Left colon (tissue), 2 donors: ENCODE data around the gene CCRL2. TPM values are rescaled to one million over a fixed set of nuclear protein-coding genes. Genes with fewer than 3 reads are reported as not detected.

ENCODE experiments used
- ATAC-seq: fragments of 200-7000 bp; cut with Tn5 transposase; one replicate; pipeline ENCODE4 v1.9.1; 2020; ENCODE audit warnings: mild to moderate bottlenecking, moderate library complexity
- DNase-seq, 2 donors: peaks; one replicate each; pipeline ENCODE4 v3.0.0-alpha.2; 2020
- intact Hi-C, 2 donors: fragments of 100-400 bp; cut with DNase I in 1 of 2; cut with micrococcal nuclease in 1 of 2; formaldehyde crosslinking; loops; one replicate each; pipeline versions ENCODE4 v1.11.2 to v1.14.0; 2022; cut with DNase I, micrococcal nuclease
- total RNA-seq, 2 donors: library from RNA; stranded (reverse); fragmentation: NEBNext Ultra II Directional; extraction: Animal tissue kit (Norgen Biotek cat#: 25700); gene quantifications; one replicate each; pipeline ENCODE4 v1.2.1, GENCODE V29; 2021
- donor health status: DM: no; HTN: no; CAD: no.
- donor health status: DM: yes; HTN: yes; CAD: no.

The CCRL2 gene
- total RNA-seq, 2 donors from 2014 or later: 18.3 to 19.4 TPM

DNA sequence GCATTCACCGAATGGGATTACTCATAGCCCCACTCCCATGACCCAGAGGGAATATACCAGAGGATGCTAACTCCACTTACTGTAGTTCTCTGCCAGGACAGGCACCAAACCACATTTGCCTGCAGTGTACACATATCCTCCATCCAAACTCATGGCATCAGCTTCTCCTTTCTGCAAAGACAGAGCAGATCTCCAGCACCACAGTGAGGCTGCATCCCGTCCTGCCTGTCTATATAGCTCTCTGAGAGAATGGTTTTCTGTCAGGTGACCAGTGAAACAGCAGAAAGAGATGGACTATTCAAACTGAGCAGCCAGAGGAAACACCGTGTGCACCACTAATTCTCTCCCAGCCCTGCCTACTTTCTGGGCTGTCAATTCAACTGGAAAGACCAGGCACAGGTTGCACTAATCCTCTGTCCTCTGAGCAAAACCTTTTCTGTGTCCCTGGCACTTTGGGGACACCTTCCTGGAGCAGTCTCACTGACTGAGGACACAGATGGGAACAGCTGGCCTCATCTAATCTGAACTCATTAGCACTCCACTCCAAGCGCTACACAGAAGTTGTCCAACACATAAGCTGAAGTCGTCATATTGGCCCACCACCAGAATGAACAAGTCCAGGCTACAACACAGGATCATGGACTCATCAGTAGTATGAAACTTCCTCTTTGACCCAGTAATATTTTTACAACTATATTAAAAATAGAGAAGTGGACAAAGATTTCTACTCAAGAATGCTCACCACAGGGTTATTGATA, 40.3 kb downstream of the CCRL2 start:
- no peak for ATAC-seq

GRCh38 chr3:46448721-46449120, 41.7 kb downstream of the CCRL2 start:
- intact Hi-C loops: no loop called here
- DNase-seq: no peak
- no peak for ATAC-seq

More for the DNA sequence above, 40.3 kb downstream of the CCRL2 start:
- no peak for DNase-seq
- intact Hi-C loops: no loop called here

DNA sequence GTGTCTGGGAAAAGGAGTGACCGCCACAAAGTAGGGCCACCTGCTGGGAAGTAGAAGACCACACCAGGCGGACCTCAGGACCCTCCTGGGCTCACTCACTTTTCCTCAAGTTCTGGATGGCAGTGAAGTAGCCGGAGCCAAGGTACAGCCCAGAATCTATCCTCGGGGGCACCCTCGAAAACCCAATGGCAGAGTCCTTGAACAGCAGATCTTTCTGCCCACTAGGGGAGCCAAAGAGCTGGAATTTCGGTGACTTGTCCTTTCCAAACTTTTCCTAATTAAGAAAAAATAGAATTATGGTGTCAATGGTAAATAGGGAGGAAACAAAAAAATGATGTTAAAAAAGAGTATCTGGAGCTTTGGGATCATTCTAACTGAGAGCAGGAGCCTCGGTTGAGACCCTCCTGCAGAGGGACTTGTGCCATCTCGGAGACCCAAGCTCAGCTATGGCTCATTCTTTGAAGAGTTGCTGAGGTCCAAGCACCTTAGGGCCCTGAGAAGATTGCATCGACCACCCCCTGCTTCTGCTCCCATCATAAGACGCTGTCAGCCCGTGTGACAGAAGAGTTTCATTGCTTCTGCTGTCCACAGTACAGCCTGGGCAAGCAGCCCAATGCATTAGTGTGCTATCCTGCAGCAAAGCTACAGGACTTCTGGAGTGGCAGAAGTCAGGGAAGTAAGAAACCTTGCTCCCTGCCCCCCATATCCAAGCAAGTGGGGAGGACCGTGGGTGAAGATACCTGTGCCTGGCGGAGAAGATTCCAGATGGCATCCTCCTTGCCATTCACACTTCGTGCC, 42.9 kb downstream of the CCRL2 start:
- DNase-seq (no peak), ATAC-seq (no peak)
- intact Hi-C loops: no loop called here

- DNase-seq (no peak), ATAC-seq (no peak)
- intact Hi-C loops: no loop called here
Measured at GRCh38 chr3:46453526-46454208, 46.6 kb downstream of the CCRL2 start.

- DNase-seq: no peak
- no peak for ATAC-seq
- intact Hi-C loops: no loop called here
Measured at GRCh38 chr3:46454209-46454595, 47.1 kb downstream of the CCRL2 start.

DNA sequence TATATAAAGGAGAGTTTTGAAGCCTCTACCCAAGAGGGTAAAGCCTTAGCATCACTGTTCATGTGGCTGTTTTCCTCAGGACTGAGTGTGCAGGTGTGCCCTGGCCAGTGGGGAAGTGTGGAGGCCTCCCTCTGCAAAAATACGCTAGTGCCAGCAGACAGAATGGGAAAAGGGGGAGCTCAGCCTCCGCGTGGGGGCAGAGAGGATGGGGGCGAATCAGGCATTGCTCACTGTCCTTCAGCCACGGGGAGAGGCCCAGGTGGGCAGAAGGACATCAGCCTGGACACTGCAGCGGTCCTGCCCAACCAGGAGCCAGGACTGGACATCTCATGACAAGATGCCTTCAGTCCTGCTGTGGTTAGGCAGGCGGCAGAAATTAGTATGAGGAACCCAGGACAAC, 47.5 kb downstream of the CCRL2 start:
- no peak for ATAC-seq
- intact Hi-C loops: no loop called here

GRCh38 chr3:46455231-46456115, 48.4 kb downstream of the CCRL2 start:
- DNase-seq (no peak), ATAC-seq (no peak)
- intact Hi-C loops: no loop called here

More for the DNA sequence above, 47.5 kb downstream of the CCRL2 start:
- no peak for DNase-seq

DNA sequence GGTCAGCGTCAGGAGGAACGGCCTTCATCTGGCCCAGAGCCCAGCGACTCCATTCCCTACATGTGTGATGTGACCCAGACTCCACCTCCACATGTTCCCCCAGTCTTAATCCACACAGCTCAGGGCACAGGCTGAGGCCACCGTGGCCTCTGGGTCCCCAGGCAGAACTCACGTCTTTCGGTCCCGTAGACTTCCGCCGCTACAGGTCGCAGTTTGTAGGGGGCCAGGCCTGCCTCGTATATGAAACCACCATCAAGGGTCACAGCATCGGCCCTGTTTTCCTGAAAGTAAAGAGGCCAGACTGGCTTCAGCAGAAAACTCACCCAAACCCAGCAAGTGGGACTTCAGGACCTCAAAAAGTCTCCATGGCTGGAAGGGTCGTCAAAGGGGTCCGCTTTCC, 49.1 kb downstream of the CCRL2 start:
- no peak for DNase-seq
- intact Hi-C loops: no loop called here
- ATAC-seq: no peak

Other genes starting within 250 kb of the CCRL2 start
- 1 to 10 TPM; 1.3 to 4.5 TPM for gene CCR1, start 198.9 kb upstream of the CCRL2 start, total RNA-seq
- under 1 TPM in 1 of 2 donors, not detected in 1; 0.28 TPM for gene CCR3, start 164.8 kb upstream of the CCRL2 start, total RNA-seq
- 1 to 10 TPM in 1 of 2 donors, under 1 TPM in 1; 0.37 to 3.7 TPM for gene CCR2, start 53.1 kb upstream of the CCRL2 start, total RNA-seq
- gene CCR5, start 36.3 kb upstream of the CCRL2 start, total RNA-seq: 1 to 10 TPM in 1 of 2 donors, under 1 TPM in 1; 0.55 to 1.8 TPM
- 1 to 10 TPM in 1 of 2 donors, under 1 TPM in 1; 0.53 to 1.0 TPM for gene LTF, start 57.6 kb downstream of the CCRL2 start, total RNA-seq
- gene RTP3, start 90.7 kb downstream of the CCRL2 start, total RNA-seq: not detected
- 1 to 10 TPM; 1.5 TPM for gene LRRC2, start 159.0 kb downstream of the CCRL2 start, total RNA-seq
- not detected for gene FAM240A, start 205.3 kb downstream of the CCRL2 start, total RNA-seq